Measurements from ENCODE around the gene CHRND. TPM values are rescaled to one million over a fixed set of nuclear protein-coding genes. Genes with fewer than 3 reads are reported as not detected.

The CHRND gene
- total and polyA plus RNA-seq, 2 of the 8 experiments (the other 6 are each of a cell fraction or from before 2014, with no cell fraction given), result 0.24 TPM; not detected in 1

- no peak for TF ChIP-seq FOSL1 (IDR thresholded peaks at IDR 0.05; ENCODE audit: insufficient read depth, low read depth, low read length)
- TF ChIP-seq POLR2A (IDR thresholded peaks at IDR 0.05; ENCODE audit: control extremely low read depth in 1 of 2, low read depth in 2 of 2, low read length in 2 of 2), result no peak
- no peak for TF ChIP-seq PHF8 (conservative IDR thresholded peaks at IDR 0.05; ENCODE audit: low read depth, low read length)
- TF ChIP-seq CTCF (IDR thresholded peaks at IDR 0.05; ENCODE audit: control extremely low read depth in 1 of 3, insufficient read depth in 1 of 3, low read depth in 1 of 3, low read length in 3 of 3), result peak in 2 of 3 experiments; percentile 3 to 8; a peak in 2 of 4 replicates
- no peak for TF ChIP-seq HDAC2 (IDR thresholded peaks at IDR 0.05; ENCODE audit: borderline replicate concordance in 1 of 2, low read depth in 2 of 2, low read length in 2 of 2)
Measured at GRCh38 chr2:232479341-232480200, 46.4 kb upstream of the CHRND start (continued).
